Airway epithelial cell (primary cell): ENCODE results near the gene LIMK2. TPM values are rescaled to one million over a fixed set of nuclear protein-coding genes. Genes with fewer than 3 reads are reported as not detected.

Experiments used
- total RNA-seq: library from RNA; depleted of rRNA; stranded (reverse); fragments of >200 nt; gene quantifications from 2 replicates; pipeline ENCODE4 v1.2.3, GENCODE V29; 2015

The LIMK2 gene
- 103 and 132 TPM in 2 replicates for total RNA-seq

GRCh38 chr22:31211862-31212730 lies at the start of gene LIMK2:
TSS of gene LIMK2 (plus strand) at chr22:31212298. CDS start at chr22:31212409, 111 bp downstream.

GRCh38 chr22:31292236-31292989 lies 80.3 kb downstream of the LIMK2 start, which contains the start of gene PIK3IP1:
TSS of gene PIK3IP1 (minus strand) at chr22:31292488. CDS start at chr22:31292344, 144 bp downstream.

Other genes starting within 250 kb of the LIMK2 start
- gene MORC2, start 243.5 kb upstream of the LIMK2 start, total RNA-seq = 7.3 and 10.6 TPM in 2 replicates
- 29.3 and 36.5 TPM in 2 replicates for gene TUG1, start 243.0 kb upstream of the LIMK2 start, total RNA-seq
- gene SMTN, start 131.0 kb upstream of the LIMK2 start, total RNA-seq = 180 and 218 TPM in 2 replicates
- 31.0 and 49.9 TPM in 2 replicates for gene SELENOM, start 104.7 kb upstream of the LIMK2 start, total RNA-seq
- gene INPP5J, start 89.3 kb upstream of the LIMK2 start, total RNA-seq = 2.2 and 2.4 TPM in 2 replicates
- 2.8 and 3.4 TPM in 2 replicates for gene PLA2G3, start 71.8 kb upstream of the LIMK2 start, total RNA-seq
- gene RNF185, start 52.1 kb upstream of the LIMK2 start, total RNA-seq = 16.1 and 22.3 TPM in 2 replicates
- 22.2 and 25.8 TPM in 2 replicates for gene PIK3IP1, start 80.2 kb downstream of the LIMK2 start, total RNA-seq
- 10.5 and 12.7 TPM in 2 replicates for gene PATZ1, start 134.0 kb downstream of the LIMK2 start, total RNA-seq
- 78.3 and 81.9 TPM in 2 replicates for gene DRG1, start 187.3 kb downstream of the LIMK2 start, total RNA-seq